ENCODE results near the gene RUNX2.

The RUNX2 gene

GRCh38 chr6:45483501-45483900, 155.4 kb downstream of the RUNX2 start:
- no peak for DNase-seq (ENCODE audit: low spot score)

DNA sequence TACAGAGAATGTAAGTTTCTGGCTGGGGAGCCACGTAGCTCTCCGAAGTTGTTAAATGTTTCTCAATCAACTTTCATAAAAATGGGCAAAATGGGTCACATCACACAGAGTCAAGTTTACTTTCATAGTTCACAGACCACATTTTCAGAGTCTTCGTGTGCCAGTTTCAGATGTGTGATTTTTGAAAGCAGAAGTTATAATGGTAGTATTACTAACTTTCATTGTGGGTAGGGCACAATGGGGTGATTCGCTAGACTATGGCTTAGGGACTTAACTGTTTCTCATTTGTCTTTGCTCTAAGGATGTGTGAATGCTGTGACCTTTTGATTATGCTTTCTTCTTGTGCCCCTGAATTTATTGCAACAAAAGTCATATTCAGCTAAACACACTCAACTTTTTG, 158.6 kb downstream of the RUNX2 start:
- DNase-seq (ENCODE audit: low spot score), result no peak

GRCh38 chr6:45487645-45488044, 159.5 kb downstream of the RUNX2 start:
- no peak for DNase-seq (ENCODE audit: low spot score)

- no peak for DNase-seq (ENCODE audit: low spot score)
Measured at GRCh38 chr6:45488269-45488668, 160.1 kb downstream of the RUNX2 start.

DNA sequence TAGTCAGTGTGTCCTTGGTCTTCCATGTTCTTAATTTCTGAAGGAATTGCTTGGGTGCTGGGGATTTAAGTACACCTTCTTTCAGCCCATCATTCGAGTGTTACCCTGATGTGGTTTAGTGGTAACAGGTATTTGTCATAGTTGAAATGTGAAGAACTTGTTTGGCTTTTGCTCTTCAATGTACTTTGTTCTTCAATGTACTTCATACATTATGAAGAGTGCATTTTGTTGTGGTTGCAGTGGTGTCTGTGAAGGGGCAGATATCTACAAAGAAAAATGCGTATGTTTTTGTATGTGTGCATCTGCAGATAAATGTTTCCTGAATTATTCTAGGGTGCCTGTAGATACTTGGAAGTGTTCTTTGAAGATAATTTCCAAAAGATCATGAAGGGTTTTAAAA, 160.8 kb downstream of the RUNX2 start:
- no peak for DNase-seq (ENCODE audit: low spot score)

DNA sequence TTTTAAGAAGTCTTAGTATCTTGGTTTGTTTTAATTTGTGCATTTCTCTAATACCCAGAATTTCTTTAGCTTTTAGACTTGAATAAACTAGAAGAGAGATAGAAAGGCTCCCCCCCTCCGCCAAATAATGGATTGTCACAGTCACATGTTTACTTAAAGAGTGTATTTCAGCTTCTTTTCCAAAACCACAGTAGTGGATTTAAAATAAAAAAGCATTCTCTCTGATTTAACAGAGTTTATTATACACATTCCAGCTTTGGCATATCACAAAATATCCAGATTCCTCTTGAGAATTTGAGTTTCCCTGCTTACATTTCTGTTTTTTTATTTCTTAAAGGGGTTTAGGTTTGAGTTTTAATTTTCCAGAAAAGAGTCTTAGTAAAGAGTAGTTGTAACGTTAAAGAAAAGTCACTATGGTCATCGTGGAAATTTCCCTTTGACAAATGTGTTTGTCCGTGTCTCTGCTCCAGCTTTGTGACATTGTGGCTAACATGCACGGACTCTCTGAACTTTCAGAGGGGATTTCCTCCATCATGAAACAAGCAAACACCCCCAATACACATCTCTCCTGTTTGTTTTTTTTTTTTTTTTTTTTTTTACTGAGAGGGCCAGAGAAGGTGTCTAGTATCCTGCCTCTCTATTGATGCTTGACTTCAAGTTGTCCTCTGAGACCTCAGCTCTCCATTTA, 163.1 kb downstream of the RUNX2 start:
- no peak for DNase-seq (ENCODE audit: low spot score)

- no peak for DNase-seq (ENCODE audit: low spot score)
Measured at GRCh38 chr6:45491874-45492273, 163.7 kb downstream of the RUNX2 start.

DNA sequence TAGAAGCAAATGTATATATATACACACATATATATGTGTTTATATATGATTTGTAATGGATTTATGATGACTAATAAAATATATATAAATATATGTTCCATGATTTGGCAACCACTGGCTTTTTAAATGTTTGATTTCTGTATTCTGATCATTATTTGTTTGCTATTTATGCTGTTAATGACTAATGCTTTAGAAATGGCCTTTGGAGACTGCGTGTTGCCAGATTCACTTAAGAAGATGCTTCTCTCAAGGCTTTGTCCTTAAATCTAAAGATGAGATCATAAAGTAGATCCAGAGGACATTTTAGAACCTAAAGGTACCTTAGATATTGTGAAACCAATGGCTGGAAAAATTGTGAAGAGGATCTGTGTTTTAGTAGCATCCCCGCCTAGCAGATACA, 165.6 kb downstream of the RUNX2 start:
- DNase-seq (ENCODE audit: low spot score), result no peak

GRCh38 chr6:45494416-45495135, 166.4 kb downstream of the RUNX2 start:
- DNase-seq (ENCODE audit: low spot score), result no peak

GRCh38 chr6:45495429-45496084, 167.4 kb downstream of the RUNX2 start:
- DNase-seq (ENCODE audit: low spot score), result no peak

- no peak for DNase-seq (ENCODE audit: low spot score)
Measured at GRCh38 chr6:45496085-45496433, 167.9 kb downstream of the RUNX2 start.

DNA sequence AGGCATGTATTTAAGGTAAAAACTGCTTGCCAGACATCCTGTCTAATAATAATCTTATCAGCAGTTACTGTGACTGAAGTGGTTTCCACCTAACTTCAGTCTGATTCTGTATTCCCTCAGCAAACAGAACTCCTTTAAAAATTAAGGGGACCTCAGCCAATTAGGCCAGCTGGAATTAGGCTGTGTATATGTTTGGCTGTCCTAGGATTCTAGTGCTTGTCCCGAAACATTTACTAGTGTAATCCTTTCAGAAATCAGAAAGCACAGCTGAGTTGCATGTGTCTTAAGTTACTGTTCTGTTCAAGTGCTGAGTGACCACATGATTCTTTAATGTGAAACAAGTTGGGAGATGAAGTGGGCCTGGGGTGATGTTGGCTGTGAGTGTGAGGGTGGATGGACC, 170.5 kb downstream of the RUNX2 start:
- DNase-seq (ENCODE audit: low spot score), result no peak

GRCh38 chr6:45500924-45501816, 173.0 kb downstream of the RUNX2 start:
- DNase-seq (ENCODE audit: low spot score), result no peak

- DNase-seq (ENCODE audit: low spot score), result no peak
Measured at GRCh38 chr6:45502456-45502855, 174.3 kb downstream of the RUNX2 start.

GRCh38 chr6:45504947-45505346, 176.8 kb downstream of the RUNX2 start:
- no peak for DNase-seq (ENCODE audit: low spot score)

- DNase-seq (ENCODE audit: low spot score), result no peak
Measured at GRCh38 chr6:45505470-45505869, 177.3 kb downstream of the RUNX2 start.

DNA sequence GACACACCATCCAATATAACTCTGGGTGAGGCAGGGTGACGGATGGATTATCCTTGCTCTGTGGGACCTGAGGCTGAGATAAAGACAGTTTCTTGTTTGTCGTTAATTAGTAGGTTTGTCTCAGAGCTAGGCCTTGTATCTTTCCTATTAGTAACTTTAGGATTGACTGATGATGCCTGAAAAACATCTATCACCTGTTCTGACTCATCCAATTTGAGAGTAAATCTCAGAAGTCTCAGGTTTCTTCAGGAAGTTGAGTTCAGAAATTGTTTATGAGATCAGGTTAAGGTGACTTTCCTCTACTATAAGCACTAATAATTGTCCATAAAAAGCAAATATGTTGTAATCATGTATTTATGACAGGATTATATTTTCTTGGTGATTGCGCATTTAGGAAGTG, 179.1 kb downstream of the RUNX2 start:
- DNase-seq (ENCODE audit: low spot score), result no peak

DNA sequence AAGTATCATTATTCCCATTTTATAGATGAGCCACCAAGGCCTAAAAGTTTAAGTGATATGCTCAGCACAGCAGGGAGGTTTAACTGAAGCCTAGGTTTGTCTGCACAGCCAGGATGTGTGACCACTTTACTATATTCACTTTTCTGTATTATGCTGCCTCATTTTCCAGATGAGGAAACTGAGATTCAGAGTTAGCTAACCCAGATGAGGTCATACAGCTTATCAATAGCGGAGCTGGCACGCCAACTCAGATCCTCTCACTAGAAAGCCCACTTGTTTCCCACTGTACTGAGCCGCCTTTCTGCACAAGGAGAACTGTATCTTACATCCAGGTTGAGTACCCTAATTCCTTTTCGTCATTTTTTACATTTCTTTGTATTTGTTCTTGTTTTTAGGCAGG, 181.3 kb downstream of the RUNX2 start:
- DNase-seq (ENCODE audit: low spot score), result no peak

- no peak for DNase-seq (ENCODE audit: low spot score)
Measured at GRCh38 chr6:45512717-45513116, 184.6 kb downstream of the RUNX2 start.

GRCh38 chr6:45513213-45513618, 185.1 kb downstream of the RUNX2 start:
- DNase-seq (ENCODE audit: low spot score), result no peak

GRCh38 chr6:45513843-45514242, 185.7 kb downstream of the RUNX2 start:
- DNase-seq (ENCODE audit: low spot score), result no peak

GRCh38 chr6:45514454-45515230, 186.5 kb downstream of the RUNX2 start:
- no peak for DNase-seq (ENCODE audit: low spot score)
